ENCODE data around the gene TBC1D2.

Gene TBC1D2

DNA sequence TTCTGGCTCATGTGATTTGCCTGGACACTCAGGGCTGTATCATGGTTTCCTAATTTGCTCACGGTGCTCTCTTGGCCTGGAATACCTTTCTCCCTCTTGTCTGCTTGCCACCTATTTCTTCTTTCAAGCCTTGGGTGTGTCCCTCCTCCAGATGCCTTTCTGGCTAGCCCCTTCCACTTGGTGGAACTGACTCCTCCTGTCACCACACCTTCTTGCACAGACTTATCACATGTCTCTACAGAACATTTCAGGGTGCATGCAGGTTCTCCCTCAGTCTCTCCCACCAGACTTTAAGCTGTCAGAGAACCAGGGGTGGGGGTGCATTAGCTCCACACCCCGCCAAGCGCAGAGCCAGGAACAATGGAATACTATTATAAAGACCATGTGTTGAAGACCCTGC, 1.9 kb downstream of the TBC1D2 start:
- no peak for TF ChIP-seq EZH2 (IDR thresholded peaks at IDR 0.05; ENCODE audit: borderline replicate concordance, low read length)
- TF ChIP-seq, protein P1, sequence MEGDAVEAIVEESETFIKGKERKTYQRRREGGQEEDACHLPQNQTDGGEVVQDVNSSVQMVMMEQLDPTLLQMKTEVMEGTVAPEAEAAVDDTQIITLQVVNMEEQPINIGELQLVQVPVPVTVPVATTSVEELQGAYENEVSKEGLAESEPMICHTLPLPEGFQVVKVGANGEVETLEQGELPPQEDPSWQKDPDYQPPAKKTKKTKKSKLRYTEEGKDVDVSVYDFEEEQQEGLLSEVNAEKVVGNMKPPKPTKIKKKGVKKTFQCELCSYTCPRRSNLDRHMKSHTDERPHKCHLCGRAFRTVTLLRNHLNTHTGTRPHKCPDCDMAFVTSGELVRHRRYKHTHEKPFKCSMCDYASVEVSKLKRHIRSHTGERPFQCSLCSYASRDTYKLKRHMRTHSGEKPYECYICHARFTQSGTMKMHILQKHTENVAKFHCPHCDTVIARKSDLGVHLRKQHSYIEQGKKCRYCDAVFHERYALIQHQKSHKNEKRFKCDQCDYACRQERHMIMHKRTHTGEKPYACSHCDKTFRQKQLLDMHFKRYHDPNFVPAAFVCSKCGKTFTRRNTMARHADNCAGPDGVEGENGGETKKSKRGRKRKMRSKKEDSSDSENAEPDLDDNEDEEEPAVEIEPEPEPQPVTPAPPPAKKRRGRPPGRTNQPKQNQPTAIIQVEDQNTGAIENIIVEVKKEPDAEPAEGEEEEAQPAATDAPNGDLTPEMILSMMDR (IDR thresholded peaks at IDR 0.05; ENCODE audit: low read length), result no peak
- H3K9me3 ChIP-seq (ENCODE audit: low read length), result no peaks in the 10 kb centered on the region
- H3K9ac ChIP-seq (ENCODE audit: low read length), result no peak overlapping the region
- no peaks in the 10 kb centered on the region for H3K36me3 ChIP-seq (ENCODE audit: insufficient read depth, low read length)
- no peak overlapping the region for H3K4me3 ChIP-seq (ENCODE audit: low read depth, low read length, poor library complexity, severe bottlenecking)
- no peaks in the 10 kb centered on the region for H3K27me3 ChIP-seq (ENCODE audit: insufficient read depth, low read length)
- H3K27ac ChIP-seq (ENCODE audit: low read depth, low read length, poor library complexity, severe bottlenecking), result no peak overlapping the region
- H3F3A ChIP-seq (ENCODE audit: insufficient read depth, low read length), result no peaks in the 10 kb centered on the region
- H2AFZ ChIP-seq (ENCODE audit: low read length), result no peak overlapping the region
- no peaks in the 10 kb centered on the region for H3K9me2 ChIP-seq (ENCODE audit: low read depth, low read length)
- no peak overlapping the region for H3K4me2 ChIP-seq (ENCODE audit: low read length)
- no peaks in the 10 kb centered on the region for H4K20me1 ChIP-seq (ENCODE audit: insufficient read depth, low read length)
- no peaks in the 10 kb centered on the region for H3K79me2 ChIP-seq (ENCODE audit: insufficient read depth, low read length)
- H3K4me1 ChIP-seq (ENCODE audit: insufficient read depth, low read length, severe bottlenecking), result peaks cover 25% of the 10 kb centered on the region

DNA sequence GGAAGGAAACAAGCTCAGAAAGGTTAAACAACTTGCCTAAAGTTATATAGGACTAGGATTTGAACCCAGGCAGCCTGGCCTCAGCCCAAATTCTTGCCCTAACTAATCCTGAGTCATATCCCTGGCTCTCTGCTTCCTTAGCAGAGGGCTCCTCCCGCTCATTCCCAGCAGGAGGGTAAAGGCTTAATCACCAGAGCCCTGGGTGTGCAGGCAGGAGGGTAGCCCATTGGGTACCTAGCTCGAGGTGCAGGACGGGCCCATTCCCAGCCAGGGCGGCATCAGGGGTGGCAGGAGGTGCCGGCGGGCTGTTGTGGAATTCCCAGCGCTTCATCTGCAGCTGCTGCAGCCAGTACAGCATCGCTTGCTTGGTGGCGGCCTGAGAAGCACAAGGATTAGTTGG, 3.9 kb downstream of the TBC1D2 start:
- Histone ChIP-seq H3K4me3 (ENCODE audit: low read depth, low read length, poor library complexity, severe bottlenecking) (no peak overlapping the region), H3K4me2 (ENCODE audit: low read length) (no peak overlapping the region), H3K9me2 (ENCODE audit: low read depth, low read length) (no peaks in the 10 kb centered on the region), H3K9me3 (ENCODE audit: low read length) (no peaks in the 10 kb centered on the region), H3K36me3 (ENCODE audit: insufficient read depth, low read length) (no peaks in the 10 kb centered on the region), H3K4me1 (ENCODE audit: insufficient read depth, low read length, severe bottlenecking) (peaks cover 18% of the 10 kb centered on the region), H3K27me3 (ENCODE audit: insufficient read depth, low read length) (no peaks in the 10 kb centered on the region), H3F3A (ENCODE audit: insufficient read depth, low read length) (no peaks in the 10 kb centered on the region), H4K20me1 (ENCODE audit: insufficient read depth, low read length) (no peaks in the 10 kb centered on the region), H2AFZ (ENCODE audit: low read length) (no peak overlapping the region), H3K79me2 (ENCODE audit: insufficient read depth, low read length) (no peaks in the 10 kb centered on the region), H3K9ac (ENCODE audit: low read length) (no peak overlapping the region), H3K27ac (ENCODE audit: low read depth, low read length, poor library complexity, severe bottlenecking) (no peak overlapping the region)
- TF ChIP-seq, protein P1 (IDR thresholded peaks at IDR 0.05; ENCODE audit: low read length), result no peak
- no peak for TF ChIP-seq EZH2 (IDR thresholded peaks at IDR 0.05; ENCODE audit: borderline replicate concordance, low read length)

DNA sequence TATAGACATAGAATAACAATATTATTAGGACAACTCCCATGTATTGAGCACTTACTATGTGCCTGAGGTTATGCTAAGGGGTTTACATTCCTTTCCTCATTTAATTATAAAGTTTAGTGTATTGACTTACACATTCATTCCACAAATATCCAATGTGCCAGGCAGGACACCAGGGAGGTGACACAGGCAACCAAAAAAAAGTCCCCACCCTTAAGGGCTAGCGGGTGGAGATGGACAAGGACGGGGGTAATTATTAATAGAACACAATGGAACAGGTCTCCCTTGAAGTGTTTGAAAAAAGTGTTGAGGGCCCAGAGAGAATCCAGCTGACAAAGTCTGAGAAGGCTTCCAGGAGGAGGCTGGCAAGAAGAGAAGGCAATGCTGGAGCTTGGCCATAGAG, 5.7 kb downstream of the TBC1D2 start:
- H3K27me3 ChIP-seq (ENCODE audit: insufficient read depth, low read length), result no peaks in the 10 kb centered on the region
- no peaks in the 10 kb centered on the region for H3K36me3 ChIP-seq (ENCODE audit: insufficient read depth, low read length)
- H2AFZ ChIP-seq (ENCODE audit: low read length), result no peak overlapping the region
- H4K20me1 ChIP-seq (ENCODE audit: insufficient read depth, low read length), result no peaks in the 10 kb centered on the region
- TF ChIP-seq EZH2 (IDR thresholded peaks at IDR 0.05; ENCODE audit: borderline replicate concordance, low read length), result no peak
- TF ChIP-seq, protein P1 (IDR thresholded peaks at IDR 0.05; ENCODE audit: low read length), result no peak
- H3K9ac ChIP-seq (ENCODE audit: low read length), result no peak overlapping the region
- H3K9me3 ChIP-seq (ENCODE audit: low read length), result no peaks in the 10 kb centered on the region
- no peaks in the 10 kb centered on the region for H3F3A ChIP-seq (ENCODE audit: insufficient read depth, low read length)
- H3K9me2 ChIP-seq (ENCODE audit: low read depth, low read length), result no peaks in the 10 kb centered on the region
- no peaks in the 10 kb centered on the region for H3K79me2 ChIP-seq (ENCODE audit: insufficient read depth, low read length)
- peaks cover 12% of the 10 kb centered on the region for H3K4me1 ChIP-seq (ENCODE audit: insufficient read depth, low read length, severe bottlenecking)
- no peak overlapping the region for H3K4me2 ChIP-seq (ENCODE audit: low read length)
- no peak overlapping the region for H3K4me3 ChIP-seq (ENCODE audit: low read depth, low read length, poor library complexity, severe bottlenecking)
- no peak overlapping the region for H3K27ac ChIP-seq (ENCODE audit: low read depth, low read length, poor library complexity, severe bottlenecking)
